GM12891 (cell line): ENCODE measurements around the gene TMEM272.
"Not testable (repeated sequence)": the region's sequence is repeated elsewhere in the genome, so short reads cannot be mapped to it uniquely, and the experiment has no call there.

Experiments used
- DNase-seq: peaks from one replicate; pipeline ENCODE4 v3.0.0; 2011; ENCODE audit warnings: low spot score; ENCODE audit not compliant: insufficient read length
- FAIRE-seq: peaks from 2 replicates; lab custom pipeline; 2011; peaks lifted over from hg19 to GRCh38; lab: Jason Lieb, UNC
- PAX5 ChIP-seq: IDR thresholded peaks from 2 replicates; pipeline ENCODE4 v1.6.1; 2011; ENCODE audit warnings: low read length, moderate library complexity, mild to moderate bottlenecking; ENCODE audit not compliant: insufficient read depth, severe bottlenecking
- POLR2A ChIP-seq: IDR thresholded peaks from 2 replicates; pipeline ENCODE4 v1.6.1; 2011; ENCODE audit warnings: low read depth, low read length, control low read depth
- POLR2AphosphoS5 ChIP-seq: IDR thresholded peaks from 2 replicates; pipeline ENCODE4 v1.6.1; 2011; ENCODE audit warnings: low read depth, low read length, control low read depth
- POU2F2 ChIP-seq: IDR thresholded peaks from 2 replicates; pipeline ENCODE4 v1.6.1; 2011; ENCODE audit warnings: low read depth, mild to moderate bottlenecking, control low read depth, low read length, moderate library complexity
- SPI1 ChIP-seq: IDR thresholded peaks from 2 replicates; pipeline ENCODE4 v1.6.1; 2011; ENCODE audit warnings: low read depth, low read length, control low read depth
- TAF1 ChIP-seq: IDR thresholded peaks from 2 replicates; pipeline ENCODE4 v1.6.1; 2011; ENCODE audit warnings: low read depth, low read length, control low read depth

TMEM272 gene

GRCh38 chr13:51827254-51827653 lies 17.7 kb downstream of the TMEM272 start:
- TF ChIP-seq POLR2A = no peak
- TF ChIP-seq POU2F2 = no peak
- TF ChIP-seq SPI1 = no peak
- TF ChIP-seq PAX5 = no peak
- no peak for TF ChIP-seq POLR2AphosphoS5
- no peak for TF ChIP-seq TAF1
- DNase-seq (no peak), FAIRE-seq (no peak)

- TF ChIP-seq SPI1 (no peak), PAX5 (no peak), POLR2A (no peak), POU2F2 (no peak), TAF1 (no peak), POLR2AphosphoS5 (no peak)
- FAIRE-seq (peak; percentile 80), DNase-seq (no peak)
Measured at GRCh38 chr13:51826606-51827005, 18.4 kb downstream of the TMEM272 start.

GRCh38 chr13:51825681-51826254 lies 19.2 kb downstream of the TMEM272 start:
- FAIRE-seq (peak; percentile 55), DNase-seq (no peak)
- TF ChIP-seq SPI1 (no peak), PAX5 (no peak), POLR2A (no peak)

- TF ChIP-seq TAF1 (no peak), SPI1 (peak; percentile 25; the same call in 1 of the 2 replicates)
- DNase-seq (no peak), FAIRE-seq (peak; percentile 86)
Measured at GRCh38 chr13:51825165-51825592, 19.8 kb downstream of the TMEM272 start.

- FAIRE-seq = not testable (repeated sequence)
Measured at GRCh38 chr13:51824712-51825111, 20.3 kb downstream of the TMEM272 start.

GRCh38 chr13:51823863-51824262 lies 21.1 kb downstream of the TMEM272 start:
- TF ChIP-seq POLR2AphosphoS5 = no peak
- TF ChIP-seq SPI1 = no peak
- TF ChIP-seq TAF1 = no peak
- no peak for TF ChIP-seq PAX5
- no peak for TF ChIP-seq POLR2A
- no peak for TF ChIP-seq POU2F2
- FAIRE-seq (no peak), DNase-seq (no peak)

More at GRCh38 chr13:51824712-51825111, 20.3 kb downstream of the TMEM272 start:
- not testable (repeated sequence) for DNase-seq

GRCh38 chr13:51823359-51823758 lies 21.6 kb downstream of the TMEM272 start:
- no peak for FAIRE-seq
- DNase-seq = no peak
- TF ChIP-seq POLR2AphosphoS5 (no peak), POU2F2 (no peak), POLR2A (no peak), TAF1 (no peak), PAX5 (no peak), SPI1 (no peak)

- DNase-seq (no peak), FAIRE-seq (no peak)
- TF ChIP-seq POLR2A (no peak), PAX5 (no peak), TAF1 (no peak), POLR2AphosphoS5 (no peak), POU2F2 (no peak), SPI1 (no peak)
Measured at GRCh38 chr13:51822106-51822815, 22.7 kb downstream of the TMEM272 start.

- DNase-seq (no peak), FAIRE-seq (peak; percentile 86)
- TF ChIP-seq POLR2AphosphoS5 (no peak), POU2F2 (no peak)
Measured at GRCh38 chr13:51821606-51822005, 23.4 kb downstream of the TMEM272 start.

GRCh38 chr13:51820016-51820597 lies 24.9 kb downstream of the TMEM272 start:
- no peak for TF ChIP-seq SPI1
- TF ChIP-seq POU2F2 = no peak
- no peak for TF ChIP-seq PAX5
- no peak for TF ChIP-seq POLR2AphosphoS5
- TF ChIP-seq POLR2A = no peak
- TF ChIP-seq TAF1 = no peak
- FAIRE-seq = no peak

More at GRCh38 chr13:51820016-51820597, 24.9 kb downstream of the TMEM272 start:
- DNase-seq = no peak
